Subcutaneous abdominal adipose tissue (tissue), 5 donors: ENCODE results near the gene RHOV.

Source experiments
- H3K27ac ChIP-seq: one replicate; pipeline ENCODE4 v1.7.0; 2013; ENCODE audit warnings: low read depth, mild to moderate bottlenecking, inconsistent platforms, low read length, moderate library complexity
- H3K27me3 ChIP-seq, 5 donors: one replicate each; pipeline ENCODE4 v1.7.0; 2013; ENCODE audit warnings: low read length in 5 of 5, inconsistent platforms in 1 of 5; ENCODE audit not compliant: control insufficient read depth in 5 of 5, insufficient read depth in 4 of 5
- H3K36me3 ChIP-seq, 5 donors: one replicate each; pipeline ENCODE4 v1.7.0; 2013; ENCODE audit warnings: low read length in 5 of 5; ENCODE audit not compliant: control insufficient read depth in 5 of 5, insufficient read depth in 5 of 5
- H3K4me1 ChIP-seq, 5 donors: one replicate each; pipeline ENCODE4 v1.7.0; 2013; ENCODE audit warnings: low read length in 5 of 5, mild to moderate bottlenecking in 3 of 5, moderate library complexity in 1 of 5; ENCODE audit not compliant: control insufficient read depth in 5 of 5, insufficient read depth in 5 of 5
- H3K4me3 ChIP-seq, 5 donors: one replicate each; pipeline ENCODE4 v1.7.0; 2013; ENCODE audit warnings: low read length in 5 of 5, low read depth in 1 of 5
- H3K9ac ChIP-seq, 5 donors: one replicate each; pipeline ENCODE4 v1.7.0; 2013; ENCODE audit warnings: low read length in 5 of 5, mild to moderate bottlenecking in 4 of 5, moderate library complexity in 3 of 5
- H3K9me3 ChIP-seq, 5 donors: one replicate each; pipeline ENCODE4 v1.7.0; 2013; ENCODE audit warnings: low read length in 5 of 5; ENCODE audit not compliant: control insufficient read depth in 5 of 5
- donor health status: healthy.
- donor health status: healthy.
- donor health status: healthy.
- donor health status: healthy.
- donor health status: healthy.

The RHOV gene

GRCh38 chr15:40904552-40905201 lies 30.6 kb upstream of the RHOV start:
- H3K4me1 ChIP-seq, result peaks cover 12 to 60% (median 55%) of the 10 kb centered on the region in 5 donors
- no peaks in the 10 kb centered on the region for H3K27me3 ChIP-seq
- no peak overlapping the region for H3K27ac ChIP-seq
- H3K4me3 ChIP-seq, result no peak overlapping the region
- H3K9ac ChIP-seq, result no peak overlapping the region
- H3K36me3 ChIP-seq, result peaks cover 0 to 36% (median 31%) of the 10 kb centered on the region in 5 donors
- H3K9me3 ChIP-seq, result no peaks in the 10 kb centered on the region

DNA sequence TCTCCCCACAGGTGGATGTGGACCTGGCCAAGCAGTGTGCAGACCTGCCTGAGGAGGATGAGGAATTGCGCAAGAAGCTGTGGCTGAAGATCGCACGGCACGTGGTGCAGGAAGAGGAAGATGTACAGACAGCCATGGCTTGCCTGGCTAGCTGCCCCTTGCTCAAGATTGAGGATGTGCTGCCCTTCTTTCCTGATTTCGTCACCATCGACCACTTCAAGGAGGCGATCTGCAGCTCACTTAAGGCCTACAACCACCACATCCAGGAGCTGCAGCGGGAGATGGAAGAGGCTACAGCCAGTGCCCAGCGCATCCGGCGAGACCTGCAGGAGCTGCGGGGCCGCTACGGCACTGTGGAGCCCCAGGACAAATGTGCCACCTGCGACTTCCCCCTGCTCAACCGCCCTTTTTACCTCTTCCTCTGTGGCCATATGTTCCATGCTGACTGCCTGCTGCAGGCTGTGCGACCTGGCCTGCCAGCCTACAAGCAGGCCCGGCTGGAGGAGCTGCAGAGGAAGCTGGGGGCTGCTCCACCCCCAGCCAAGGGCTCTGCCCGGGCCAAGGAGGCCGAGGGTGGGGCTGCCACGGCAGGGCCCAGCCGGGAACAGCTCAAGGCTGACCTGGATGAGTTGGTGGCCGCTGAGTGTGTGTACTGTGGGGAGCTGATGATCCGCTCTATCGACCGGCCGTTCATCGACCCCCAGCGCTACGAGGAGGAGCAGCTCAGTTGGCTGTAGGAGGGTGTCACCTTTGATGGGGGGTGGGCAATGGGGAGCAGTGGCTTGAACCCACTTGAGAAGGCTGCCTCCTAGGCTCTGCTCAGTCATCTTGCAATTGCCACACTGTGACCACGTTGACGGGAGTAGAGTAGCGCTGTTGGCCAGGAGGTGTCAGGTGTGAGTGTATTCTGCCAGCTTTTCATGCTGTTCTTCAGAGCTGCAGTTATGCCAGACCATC lies 28.8 kb upstream of the RHOV start:
- Histone ChIP-seq H3K27ac (no peak overlapping the region), H3K4me1 (peaks cover 10 to 46% (median 41%) of the 10 kb centered on the region in 5 donors), H3K9me3 (no peaks in the 10 kb centered on the region), H3K36me3 (peaks cover 0 to 49% (median 45%) of the 10 kb centered on the region in 5 donors), H3K4me3 (no peak overlapping the region), H3K9ac (no peak overlapping the region), H3K27me3 (no peaks in the 10 kb centered on the region)

DNA sequence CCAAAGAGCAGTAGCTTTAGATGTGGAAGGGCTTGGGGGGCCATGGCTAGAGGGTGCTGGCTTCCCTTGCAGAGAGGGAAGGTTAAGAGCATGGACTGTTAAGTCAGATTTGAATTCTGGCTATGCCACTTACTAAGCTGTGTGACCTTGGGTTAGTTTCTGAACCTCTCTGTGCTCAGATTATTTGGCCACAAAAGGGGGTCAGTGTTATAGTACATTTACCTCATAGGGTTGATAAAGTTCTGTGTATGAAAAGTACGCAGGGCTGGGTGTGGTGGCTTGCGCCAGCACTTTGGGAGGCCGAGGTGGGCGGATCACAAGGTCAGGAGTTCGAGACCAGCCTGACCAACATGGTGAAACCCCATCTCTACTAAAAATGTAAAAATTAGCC lies 27.0 kb upstream of the RHOV start:
- no peaks in the 10 kb centered on the region for H3K27me3 ChIP-seq
- peaks cover 4 to 56% (median 49%) of the 10 kb centered on the region in 5 donors for H3K36me3 ChIP-seq
- no peak overlapping the region for H3K4me3 ChIP-seq
- H3K9ac ChIP-seq, result no peak overlapping the region
- no peak overlapping the region for H3K27ac ChIP-seq
- peaks cover 8 to 28% (median 24%) of the 10 kb centered on the region in 5 donors for H3K4me1 ChIP-seq
- H3K9me3 ChIP-seq, result no peaks in the 10 kb centered on the region

DNA sequence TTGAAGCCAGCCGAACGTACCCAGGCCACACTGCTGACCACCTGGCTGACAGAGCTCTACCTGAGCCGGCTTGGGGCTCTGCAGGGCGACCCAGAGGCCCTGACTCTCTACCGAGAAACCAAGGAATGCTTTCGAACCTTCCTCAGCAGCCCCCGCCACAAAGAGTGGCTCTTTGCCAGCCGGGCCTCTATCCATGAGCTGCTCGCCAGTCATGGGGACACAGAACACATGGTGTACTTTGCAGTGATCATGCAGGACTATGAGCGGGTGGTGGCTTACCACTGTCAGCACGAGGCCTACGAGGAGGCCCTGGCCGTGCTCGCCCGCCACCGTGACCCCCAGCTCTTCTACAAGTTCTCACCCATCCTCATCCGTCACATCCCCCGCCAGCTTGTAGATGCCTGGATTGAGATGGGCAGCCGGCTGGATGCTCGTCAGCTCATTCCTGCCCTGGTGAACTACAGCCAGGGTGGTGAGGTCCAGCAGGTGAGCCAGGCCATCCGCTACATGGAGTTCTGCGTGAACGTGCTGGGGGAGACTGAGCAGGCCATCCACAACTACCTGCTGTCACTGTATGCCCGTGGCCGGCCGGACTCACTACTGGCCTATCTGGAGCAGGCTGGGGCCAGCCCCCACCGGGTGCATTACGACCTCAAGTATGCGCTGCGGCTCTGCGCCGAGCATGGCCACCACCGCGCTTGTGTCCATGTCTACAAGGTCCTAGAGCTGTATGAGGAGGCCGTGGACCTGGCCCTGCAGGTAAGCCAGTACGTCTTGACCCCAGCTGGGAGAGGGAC lies 26.4 kb upstream of the RHOV start:
- Histone ChIP-seq H3K4me1 (peaks cover 4 to 28% (median 24%) of the 10 kb centered on the region in 5 donors), H3K27me3 (no peaks in the 10 kb centered on the region), H3K36me3 (peaks cover 4 to 60% (median 52%) of the 10 kb centered on the region in 5 donors), H3K4me3 (no peak overlapping the region), H3K27ac (no peak overlapping the region), H3K9ac (no peak overlapping the region), H3K9me3 (no peaks in the 10 kb centered on the region)

DNA sequence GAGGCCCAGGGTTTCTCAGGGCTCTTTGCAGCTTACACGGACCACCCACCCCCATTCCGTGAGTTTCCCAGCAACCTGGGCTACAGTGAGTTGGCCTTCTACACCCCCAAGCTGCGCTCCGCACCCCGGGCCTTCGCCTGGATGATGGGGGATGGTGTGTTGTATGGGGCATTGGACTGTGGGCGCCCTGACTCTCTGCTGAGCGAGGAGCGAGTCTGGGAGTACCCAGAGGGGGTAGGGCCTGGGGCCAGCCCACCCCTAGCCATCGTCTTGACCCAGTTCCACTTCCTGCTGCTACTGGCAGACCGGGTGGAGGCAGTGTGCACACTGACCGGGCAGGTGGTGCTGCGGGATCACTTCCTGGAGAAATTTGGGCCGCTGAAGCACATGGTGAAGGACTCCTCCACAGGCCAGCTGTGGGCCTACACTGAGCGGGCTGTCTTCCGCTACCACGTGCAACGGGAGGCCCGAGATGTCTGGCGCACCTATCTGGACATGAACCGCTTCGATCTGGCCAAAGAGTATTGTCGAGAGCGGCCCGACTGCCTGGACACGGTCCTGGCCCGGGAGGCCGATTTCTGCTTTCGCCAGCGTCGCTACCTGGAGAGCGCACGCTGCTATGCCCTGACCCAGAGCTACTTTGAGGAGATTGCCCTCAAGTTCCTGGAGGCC lies 25.6 kb upstream of the RHOV start:
- Histone ChIP-seq H3K9me3 (no peaks in the 10 kb centered on the region), H3K4me3 (no peak overlapping the region), H3K4me1 (peaks cover 9 to 31% (median 26%) of the 10 kb centered on the region in 5 donors), H3K27ac (no peak overlapping the region), H3K36me3 (peaks cover 4 to 60% (median 52%) of the 10 kb centered on the region in 5 donors), H3K9ac (no peak overlapping the region), H3K27me3 (no peaks in the 10 kb centered on the region)

GRCh38 chr15:40894681-40895448 lies 20.8 kb upstream of the RHOV start:
- Histone ChIP-seq H3K9ac (peak overlapping the region; percentile 84 to 94 (median 90)), H3K36me3 (peaks cover 4 to 29% (median 22%) of the 10 kb centered on the region in 5 donors), H3K4me1 (peaks cover 8 to 26% (median 21%) of the 10 kb centered on the region in 5 donors), H3K27ac (peak overlapping the region; percentile 79), H3K9me3 (no peaks in the 10 kb centered on the region), H3K27me3 (no peaks in the 10 kb centered on the region), H3K4me3 (peak overlapping the region; percentile 86 to 92 (median 91))

- peaks cover 8 to 26% (median 21%) of the 10 kb centered on the region in 5 donors for H3K4me1 ChIP-seq
- no peaks in the 10 kb centered on the region for H3K9me3 ChIP-seq
- peak within 1 kb of the TSS; percentile 84 to 94 (median 93) for H3K9ac ChIP-seq
- peaks cover 4 to 20% (median 14%) of the 10 kb centered on the region in 5 donors for H3K36me3 ChIP-seq
- H3K27me3 ChIP-seq, result no peaks in the 10 kb centered on the region
- peak within 1 kb of the TSS; percentile 86 to 92 (median 91) for H3K4me3 ChIP-seq
- peak within 1 kb of the TSS; percentile 79 for H3K27ac ChIP-seq
Measured at GRCh38 chr15:40893733-40894680, 20.0 kb upstream of the RHOV start, which contains the start of gene VPS18. VPS18 (plus strand) TSS chr15:40894450; CDS start chr15:40894769, 319 bp downstream.

GRCh38 chr15:40893019-40893670 lies 19.1 kb upstream of the RHOV start:
- H3K4me3 ChIP-seq, result peak overlapping the region in 3 of 5 donors; percentile 86 to 91 (median 89)
- H3K36me3 ChIP-seq, result peaks cover 0 to 12% (median 7%) of the 10 kb centered on the region in 5 donors
- H3K4me1 ChIP-seq, result peaks cover 8 to 26% (median 21%) of the 10 kb centered on the region in 5 donors
- peak overlapping the region in 2 of 5 donors; percentile 94 for H3K9ac ChIP-seq
- H3K9me3 ChIP-seq, result no peaks in the 10 kb centered on the region
- H3K27me3 ChIP-seq, result no peaks in the 10 kb centered on the region
- H3K27ac ChIP-seq, result no peak overlapping the region
